Endothelial cell of umbilical vein (primary cell): ENCODE measurements around the gene RAD51B. TPM values are rescaled to one million over a fixed set of nuclear protein-coding genes. Genes with fewer than 3 reads are reported as not detected.

Experiments
- BruUV-seq: library from RNA; stranded (reverse); fragments of 400-500 nt; replicated peaks from 2 replicates; lab custom pipeline; 2021; lab: Mats Ljungman, UMichigan
- CTCF ChIA-PET: fragments of 300-600, 350-600 bp; sonication (Branson Sonifier 250); formaldehyde crosslinking; loops from one replicate; lab custom pipeline; 2021; ENCODE audit warnings: antibody characterized with exemption, inconsistent platforms; lab: Charles Lee
- POLR2A ChIA-PET: fragments of 300-600, 350-600 bp; sonication (Branson Sonifier 250); formaldehyde crosslinking; loops from one replicate; lab custom pipeline; 2021; ENCODE audit warnings: antibody characterized with exemption, inconsistent platforms; lab: Charles Lee
- DNase-seq: peaks from one replicate; pipeline ENCODE4 v3.0.0-alpha.2; 2011; ENCODE audit warnings: low read depth, low spot score
- FAIRE-seq: peaks from 2 replicates; lab custom pipeline; 2011; peaks lifted over from hg19 to GRCh38; lab: Jason Lieb, UNC
- H2AFZ ChIP-seq: 2 replicates; pipeline ENCODE4 v1.6.0; 2012; ENCODE audit warnings: low read depth, low read length, control low read depth, inconsistent platforms
- H3K27ac ChIP-seq: 2 replicates; pipeline ENCODE4 v1.5.1; 2011; ENCODE audit warnings: low read depth, mild to moderate bottlenecking, control low read depth, low read length, moderate library complexity; ENCODE audit not compliant: insufficient read depth
- H3K27me3 ChIP-seq, 2 experiments: 2 replicates each; pipeline versions ENCODE4 v1.6.0 to v1.6.1; 2011; ENCODE audit warnings: low read length in 2 of 2, mixed read lengths in 1 of 2; ENCODE audit not compliant: control insufficient read depth in 2 of 2, insufficient read depth in 2 of 2
- H3K36me3 ChIP-seq, 2 experiments: 2 replicates in 1 of 2; 3 replicates in 1 of 2; pipeline ENCODE4 v1.5.1; 2011; ENCODE audit warnings: low read length in 2 of 2, mild to moderate bottlenecking in 1 of 2, moderate library complexity in 1 of 2; ENCODE audit not compliant: control insufficient read depth in 2 of 2, insufficient read depth in 2 of 2; ENCODE audit errors: extremely low read depth in 1 of 2
- H3K4me1 ChIP-seq: 3 replicates; pipeline ENCODE4 v1.5.1; 2011; ENCODE audit warnings: mild to moderate bottlenecking, low read length; ENCODE audit not compliant: control insufficient read depth, insufficient read depth; ENCODE audit errors: extremely low read depth
- H3K4me2 ChIP-seq: 2 replicates; pipeline ENCODE4 v1.6.1; 2011; ENCODE audit warnings: low read length, control low read depth, mixed read lengths; ENCODE audit not compliant: insufficient read depth
- H3K4me3 ChIP-seq, 3 experiments: fragments of 200-600 bp in 1 of 3; sonication (generic), shearing (Covaris generic) in 1 of 3; replicated peaks in 1 of 3; 2 replicates each; pipeline ENCODE4 v1.5.1; 2011 to 2016; ENCODE audit warnings: control low read depth in 3 of 3, low read length in 3 of 3, mild to moderate bottlenecking in 2 of 3, inconsistent platforms in 1 of 3, low read depth in 1 of 3, moderate library complexity in 1 of 3; ENCODE audit not compliant: insufficient read depth in 1 of 3
- H3K79me2 ChIP-seq: 2 replicates; pipeline ENCODE4 v1.6.0; 2012; ENCODE audit warnings: low read length, inconsistent platforms; ENCODE audit not compliant: control insufficient read depth, insufficient read depth
- H3K9ac ChIP-seq: replicated peaks from 2 replicates; pipeline ENCODE3; 2011; ENCODE audit warnings: low read length, control low read depth; ENCODE audit not compliant: insufficient read depth; ENCODE audit errors: extremely low read depth
- H3K9me1 ChIP-seq: replicated peaks from 3 replicates; pipeline ENCODE4 v1.6.0; 2011; ENCODE audit warnings: mild to moderate bottlenecking, low read length; ENCODE audit not compliant: control insufficient read depth, insufficient read depth; ENCODE audit errors: extremely low read depth
- H3K9me3 ChIP-seq: replicated peaks from 2 replicates; pipeline ENCODE4 v1.5.1; 2012; ENCODE audit warnings: low read length, inconsistent platforms; ENCODE audit not compliant: control insufficient read depth, insufficient read depth
- H4K20me1 ChIP-seq: replicated peaks from 2 replicates; pipeline ENCODE3; 2011; ENCODE audit warnings: mild to moderate bottlenecking, low read length; ENCODE audit not compliant: control insufficient read depth, insufficient read depth; ENCODE audit errors: extremely low read depth
- EZH2 ChIP-seq: IDR thresholded peaks from 2 replicates; pipeline ENCODE4 v1.6.1; 2012; ENCODE audit warnings: borderline replicate concordance, low read depth, mild to moderate bottlenecking, moderate library complexity, low read length, inconsistent platforms; ENCODE audit not compliant: severe bottlenecking
- FOS ChIP-seq: IDR thresholded peaks from 2 replicates; pipeline ENCODE4 v1.6.1; 2011; ENCODE audit warnings: mild to moderate bottlenecking, low read length, moderate library complexity, borderline replicate concordance; ENCODE audit not compliant: insufficient read depth
- GATA2 ChIP-seq: IDR thresholded peaks from 2 replicates; pipeline ENCODE4 v1.7.0; 2011; ENCODE audit warnings: low read depth, mild to moderate bottlenecking, moderate library complexity, mixed read lengths, low read length; ENCODE audit not compliant: insufficient read length, insufficient read depth
- JUN ChIP-seq: IDR thresholded peaks from 2 replicates; pipeline ENCODE4 v1.6.1; 2011; ENCODE audit warnings: borderline replicate concordance, low read depth; ENCODE audit not compliant: insufficient read length, insufficient read depth
- MYC ChIP-seq: IDR thresholded peaks from one replicate; pipeline ENCODE4 v1.6.1; 2011; ENCODE audit warnings: mild to moderate bottlenecking, low read depth, low read length
- POLR2A ChIP-seq: IDR thresholded peaks from 2 replicates; pipeline ENCODE4 v1.6.1; 2012; ENCODE audit warnings: low read depth, mild to moderate bottlenecking, control low read depth, low read length
- POLR2AphosphoS5 ChIP-seq: IDR thresholded peaks from 2 replicates; pipeline ENCODE4 v1.6.1; 2012; ENCODE audit warnings: low read depth, mild to moderate bottlenecking, control low read depth, low read length, moderate library complexity; ENCODE audit not compliant: insufficient read depth
- dilution Hi-C: fragments of 300-500 bp; cut with MboI; formaldehyde crosslinking; loops from one replicate; pipeline ENCODE4 v1.15.0; 2019; ENCODE audit warnings: low sequenced_read_pairs; ENCODE audit not compliant: extremely low pct_ligation_motif_present
- intact Hi-C: fragments of 100-400 bp; cut with micrococcal nuclease; formaldehyde crosslinking; loops from one replicate; pipeline ENCODE4 v1.10.0; 2022
- polyA plus RNA-seq, 4 experiments: library from polyadenylated mRNA; depleted of rRNA in 3 of 4; stranded (reverse) in 3 of 4; unstranded in 1 of 4; fragments of >200 nt; gene quantifications; 2 replicates each; pipeline versions ENCODE4 v1.2.1 to v1.2.3, GENCODE V29; 2011 to 2012; ENCODE audit warnings: missing spikeins in 1 of 4
- total RNA-seq: library from RNA; stranded (reverse); gene quantifications from 2 replicates; pipeline ENCODE4 v1.2.3, GENCODE V29; 2021
- TF ChIP-seq, protein P1 (sequence below): IDR thresholded peaks from 2 replicates; pipeline ENCODE4 v1.6.1; 2011; ENCODE audit not compliant: insufficient read depth, insufficient read length
- TF ChIP-seq, protein P2 (sequence below), 2 donors: IDR thresholded peaks; 1 replicate in 1 of 2; 2 replicates in 1 of 2; pipeline ENCODE4 v1.5.1; 2011; ENCODE audit warnings: low read length in 2 of 2, mild to moderate bottlenecking in 2 of 2, moderate library complexity in 2 of 2, control low read depth in 1 of 2, inconsistent platforms in 1 of 2, low read depth in 1 of 2; ENCODE audit not compliant: insufficient read depth in 1 of 2; ENCODE audit errors: extremely low read depth in 1 of 2

The RAD51B gene
- total and polyA plus RNA-seq, 2 donors (not counting 3 experiments of a cell fraction or from before 2014, with no cell fraction given), result 3.9 to 19.0 TPM

DNA sequence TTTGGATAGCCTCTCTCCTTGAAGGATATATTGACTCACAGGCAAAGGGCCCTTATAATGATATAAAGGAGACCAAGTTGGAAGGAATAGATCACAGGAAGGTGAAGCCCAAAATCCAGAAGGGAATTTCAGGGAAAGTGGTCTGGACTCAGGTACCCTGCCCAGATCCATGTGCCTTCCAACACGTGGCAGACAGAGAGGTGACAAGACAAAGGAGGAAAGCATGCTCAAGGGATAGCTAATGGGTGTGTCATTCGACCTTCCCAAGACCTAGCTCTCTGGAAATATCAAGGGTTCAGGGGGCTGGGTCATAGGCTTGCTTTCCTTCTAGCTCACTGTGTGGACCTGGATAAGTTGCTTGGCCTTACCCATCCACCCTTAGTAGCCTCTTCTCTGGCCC is 759.0 kb downstream of the RAD51B start:
- no peaks in the 10 kb centered on the region for H3K9me1 ChIP-seq
- no peaks in the 10 kb centered on the region for H4K20me1 ChIP-seq
- DNase-seq (no peak), FAIRE-seq (no peak)
- no peaks in the 10 kb centered on the region for H3K79me2 ChIP-seq
- H2AFZ ChIP-seq, result no peak overlapping the region
- intact Hi-C loops (loop anchor here (5.0 to 10.0 kb wide), 3 partner anchors 81 to 634 kb away; no protein-coding TSS in a partner anchor), dilution Hi-C loops (no loop called here)
- H3K9ac ChIP-seq, result no peak overlapping the region
- no peaks in the 10 kb centered on the region for H3K36me3 ChIP-seq
- no peaks in the 10 kb centered on the region for H3K27me3 ChIP-seq
- no TSS peak for BruUV-seq
- peak overlapping the region; percentile 77 for H3K27ac ChIP-seq
- TF ChIP-seq, protein P1, sequence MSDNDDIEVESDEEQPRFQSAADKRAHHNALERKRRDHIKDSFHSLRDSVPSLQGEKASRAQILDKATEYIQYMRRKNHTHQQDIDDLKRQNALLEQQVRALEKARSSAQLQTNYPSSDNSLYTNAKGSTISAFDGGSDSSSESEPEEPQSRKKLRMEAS, result peak; percentile 16
- TF ChIP-seq, protein P2, sequence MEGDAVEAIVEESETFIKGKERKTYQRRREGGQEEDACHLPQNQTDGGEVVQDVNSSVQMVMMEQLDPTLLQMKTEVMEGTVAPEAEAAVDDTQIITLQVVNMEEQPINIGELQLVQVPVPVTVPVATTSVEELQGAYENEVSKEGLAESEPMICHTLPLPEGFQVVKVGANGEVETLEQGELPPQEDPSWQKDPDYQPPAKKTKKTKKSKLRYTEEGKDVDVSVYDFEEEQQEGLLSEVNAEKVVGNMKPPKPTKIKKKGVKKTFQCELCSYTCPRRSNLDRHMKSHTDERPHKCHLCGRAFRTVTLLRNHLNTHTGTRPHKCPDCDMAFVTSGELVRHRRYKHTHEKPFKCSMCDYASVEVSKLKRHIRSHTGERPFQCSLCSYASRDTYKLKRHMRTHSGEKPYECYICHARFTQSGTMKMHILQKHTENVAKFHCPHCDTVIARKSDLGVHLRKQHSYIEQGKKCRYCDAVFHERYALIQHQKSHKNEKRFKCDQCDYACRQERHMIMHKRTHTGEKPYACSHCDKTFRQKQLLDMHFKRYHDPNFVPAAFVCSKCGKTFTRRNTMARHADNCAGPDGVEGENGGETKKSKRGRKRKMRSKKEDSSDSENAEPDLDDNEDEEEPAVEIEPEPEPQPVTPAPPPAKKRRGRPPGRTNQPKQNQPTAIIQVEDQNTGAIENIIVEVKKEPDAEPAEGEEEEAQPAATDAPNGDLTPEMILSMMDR (IDR thresholded peaks at IDR 0.05; ENCODE audit: extremely low read depth in 1 of 2, insufficient read depth in 1 of 2, low read depth in 1 of 2, low read length in 2 of 2), result no peak
- no peak for TF ChIP-seq FOS
- H3K4me2 ChIP-seq, result no peak overlapping the region
- H3K4me1 ChIP-seq, result peaks cover 40% of the 10 kb centered on the region
- no peak overlapping the region for H3K4me3 ChIP-seq
- ChIA-PET POLR2A (interaction anchor here (0.7 kb wide), 1 partner anchor 12 kb away, joined by 3 read pairs; no protein-coding TSS in a partner anchor), CTCF (interaction anchor here (1.3 to 1.5 kb wide), 2 partner anchors 26 to 210 kb away, joined by 3 read pairs; no protein-coding TSS in a partner anchor)
- H3K9me3 ChIP-seq, result no peaks in the 10 kb centered on the region

DNA sequence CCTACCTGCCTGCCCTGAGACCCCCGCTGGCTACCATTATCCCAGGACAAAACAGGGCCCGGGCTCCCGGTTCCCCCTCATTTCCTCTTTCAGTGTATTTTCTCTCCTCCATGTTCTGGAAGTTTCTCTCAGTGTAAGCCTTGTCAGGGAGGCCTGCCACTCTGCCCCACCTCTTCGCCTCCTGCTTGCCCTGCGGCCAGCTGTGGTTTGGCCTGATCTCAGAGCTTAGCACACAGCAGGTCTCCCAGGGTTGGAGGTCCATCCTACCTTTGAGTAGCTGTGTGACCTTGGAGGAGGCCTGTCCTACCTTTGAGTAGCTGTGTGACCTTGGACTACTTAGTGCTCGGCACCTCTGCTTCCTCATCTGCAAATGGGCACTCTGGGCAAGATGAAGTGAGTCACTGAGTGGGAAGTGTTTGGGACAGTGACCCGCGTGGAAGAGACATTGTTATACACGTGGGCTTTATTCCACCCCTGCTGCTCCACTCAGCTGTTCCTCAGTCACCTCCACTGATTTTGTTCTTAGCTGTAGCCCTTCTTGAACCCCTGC is 760.6 kb downstream of the RAD51B start:
- Histone ChIP-seq H3K4me3 (no peak overlapping the region), H3K9ac (no peak overlapping the region), H3K27me3 (no peaks in the 10 kb centered on the region), H3K9me3 (no peaks in the 10 kb centered on the region), H3K9me1 (no peaks in the 10 kb centered on the region), H4K20me1 (no peaks in the 10 kb centered on the region), H3K4me1 (peaks cover 35% of the 10 kb centered on the region), H3K27ac (no peak overlapping the region), H3K36me3 (no peaks in the 10 kb centered on the region), H3K4me2 (no peak overlapping the region), H2AFZ (no peak overlapping the region), H3K79me2 (no peaks in the 10 kb centered on the region)
- no peak for DNase-seq
- dilution Hi-C loops (no loop called here), intact Hi-C loops (no loop called here)
- TF ChIP-seq FOS (no peak), EZH2 (no peak), JUN (no peak), GATA2 (no peak), MYC (no peak), POLR2A (no peak), POLR2AphosphoS5 (no peak)
- TF ChIP-seq, protein P2 (IDR thresholded peaks at IDR 0.05; ENCODE audit: extremely low read depth in 1 of 2, insufficient read depth in 1 of 2, low read depth in 1 of 2, low read length in 2 of 2), result no peak
- TF ChIP-seq, protein P1, result no peak
- ChIA-PET POLR2A (no interaction called here), CTCF (interaction anchor here (1.1 kb wide), 1 partner anchor 646 kb away, joined by 3 read pairs; no protein-coding TSS in a partner anchor)
- FAIRE-seq, result no peak
- no TSS peak for BruUV-seq
